ENCODE results near the gene RASA2.

GRCh38 chr3:141644931-141645330 is 158.1 kb downstream of the RASA2 start:
- TF ChIP-seq, protein P1, sequence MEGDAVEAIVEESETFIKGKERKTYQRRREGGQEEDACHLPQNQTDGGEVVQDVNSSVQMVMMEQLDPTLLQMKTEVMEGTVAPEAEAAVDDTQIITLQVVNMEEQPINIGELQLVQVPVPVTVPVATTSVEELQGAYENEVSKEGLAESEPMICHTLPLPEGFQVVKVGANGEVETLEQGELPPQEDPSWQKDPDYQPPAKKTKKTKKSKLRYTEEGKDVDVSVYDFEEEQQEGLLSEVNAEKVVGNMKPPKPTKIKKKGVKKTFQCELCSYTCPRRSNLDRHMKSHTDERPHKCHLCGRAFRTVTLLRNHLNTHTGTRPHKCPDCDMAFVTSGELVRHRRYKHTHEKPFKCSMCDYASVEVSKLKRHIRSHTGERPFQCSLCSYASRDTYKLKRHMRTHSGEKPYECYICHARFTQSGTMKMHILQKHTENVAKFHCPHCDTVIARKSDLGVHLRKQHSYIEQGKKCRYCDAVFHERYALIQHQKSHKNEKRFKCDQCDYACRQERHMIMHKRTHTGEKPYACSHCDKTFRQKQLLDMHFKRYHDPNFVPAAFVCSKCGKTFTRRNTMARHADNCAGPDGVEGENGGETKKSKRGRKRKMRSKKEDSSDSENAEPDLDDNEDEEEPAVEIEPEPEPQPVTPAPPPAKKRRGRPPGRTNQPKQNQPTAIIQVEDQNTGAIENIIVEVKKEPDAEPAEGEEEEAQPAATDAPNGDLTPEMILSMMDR (IDR thresholded peaks at IDR 0.05): peak; percentile 63 to 76 (median 69)
- TF ChIP-seq POLR2A (IDR thresholded peaks at IDR 0.05) (no peak), POLR2AphosphoS5 (IDR thresholded peaks at IDR 0.05) (no peak), EP300 (IDR thresholded peaks at IDR 0.05; ENCODE audit: low read depth) (no peak)

Data from transverse colon (tissue), 4 donors.